Measurements from ENCODE around the gene TSPO2.

TSPO2 gene

DNA sequence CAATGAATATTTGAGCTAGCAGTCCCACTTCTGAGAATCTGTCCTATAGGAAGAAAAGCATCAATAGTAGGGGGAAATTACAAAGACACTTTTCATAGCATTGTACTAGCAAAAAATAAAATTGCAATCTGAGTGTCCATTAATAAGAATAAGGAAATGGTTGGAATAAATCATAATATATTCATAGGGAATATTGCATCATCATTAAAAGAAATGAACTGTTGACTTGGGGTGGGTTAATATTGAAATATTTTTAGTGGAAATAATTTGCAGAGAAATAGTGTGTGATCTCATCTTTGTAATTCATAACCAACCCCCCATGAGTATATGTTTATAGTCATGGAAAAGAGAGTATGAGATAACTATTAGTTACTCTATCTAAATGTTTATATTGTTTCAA lies 42.9 kb downstream of the TSPO2 start:
- Histone ChIP-seq H3K27me3 (ENCODE audit: control insufficient read depth, low read length) (no peaks in the 10 kb centered on the region), H3K4me1 (ENCODE audit: control insufficient read depth, low read length) (peaks cover 8% of the 10 kb centered on the region), H3K9me2 (replicated peaks; ENCODE audit: control insufficient read depth, low read length) (no peaks in the 10 kb centered on the region), H4K20me1 (ENCODE audit: control insufficient read depth, insufficient read depth, low read depth, low read length) (no peaks in the 10 kb centered on the region), H3F3A (ENCODE audit: control insufficient read depth, insufficient read depth) (peaks cover 8% of the 10 kb centered on the region; the same call in 1 of the 2 replicates), H3K27ac (ENCODE audit: low read depth, low read length) (no peak overlapping the region), H3K4me3 (ENCODE audit: low read length) (no peak overlapping the region), H3K4me2 (ENCODE audit: low read length) (no peak overlapping the region), H3K79me2 (ENCODE audit: control insufficient read depth, low read length) (peaks cover 39% of the 10 kb centered on the region), H3K9me3 (ENCODE audit: control insufficient read depth, insufficient read depth, low read length) (no peaks in the 10 kb centered on the region), H3K36me3 (ENCODE audit: control insufficient read depth, low read length) (peaks cover 91% of the 10 kb centered on the region)
- TF ChIP-seq, protein P1, sequence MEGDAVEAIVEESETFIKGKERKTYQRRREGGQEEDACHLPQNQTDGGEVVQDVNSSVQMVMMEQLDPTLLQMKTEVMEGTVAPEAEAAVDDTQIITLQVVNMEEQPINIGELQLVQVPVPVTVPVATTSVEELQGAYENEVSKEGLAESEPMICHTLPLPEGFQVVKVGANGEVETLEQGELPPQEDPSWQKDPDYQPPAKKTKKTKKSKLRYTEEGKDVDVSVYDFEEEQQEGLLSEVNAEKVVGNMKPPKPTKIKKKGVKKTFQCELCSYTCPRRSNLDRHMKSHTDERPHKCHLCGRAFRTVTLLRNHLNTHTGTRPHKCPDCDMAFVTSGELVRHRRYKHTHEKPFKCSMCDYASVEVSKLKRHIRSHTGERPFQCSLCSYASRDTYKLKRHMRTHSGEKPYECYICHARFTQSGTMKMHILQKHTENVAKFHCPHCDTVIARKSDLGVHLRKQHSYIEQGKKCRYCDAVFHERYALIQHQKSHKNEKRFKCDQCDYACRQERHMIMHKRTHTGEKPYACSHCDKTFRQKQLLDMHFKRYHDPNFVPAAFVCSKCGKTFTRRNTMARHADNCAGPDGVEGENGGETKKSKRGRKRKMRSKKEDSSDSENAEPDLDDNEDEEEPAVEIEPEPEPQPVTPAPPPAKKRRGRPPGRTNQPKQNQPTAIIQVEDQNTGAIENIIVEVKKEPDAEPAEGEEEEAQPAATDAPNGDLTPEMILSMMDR (IDR thresholded peaks at IDR 0.05; ENCODE audit: low read depth, low read length, poor library complexity, severe bottlenecking): no peak
- no peak for TF ChIP-seq EZH2phosphoT487 (IDR thresholded peaks at IDR 0.05; ENCODE audit: borderline replicate concordance, low read length)

DNA sequence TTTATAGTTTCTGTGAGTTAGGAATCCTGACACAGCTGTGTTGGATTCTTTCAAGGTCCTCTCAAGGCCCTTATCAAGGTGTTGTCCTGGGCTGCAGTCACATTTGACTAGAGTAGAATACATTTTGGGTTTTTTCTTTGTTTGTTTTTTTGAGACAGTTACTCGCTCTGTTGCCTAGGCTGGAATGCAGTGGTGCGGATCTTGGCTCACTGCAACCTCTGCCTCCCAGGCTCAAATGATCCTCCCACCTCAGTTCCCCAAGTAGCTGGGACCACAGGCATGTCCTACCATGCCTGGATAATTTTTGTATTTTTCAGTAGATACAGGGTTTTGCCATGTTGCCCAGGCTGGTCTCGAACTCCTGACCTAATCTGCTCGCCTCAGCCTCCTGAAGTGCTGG lies 46.2 kb downstream of the TSPO2 start:
- no peaks in the 10 kb centered on the region for H3K4me1 ChIP-seq (ENCODE audit: control insufficient read depth, low read length)
- TF ChIP-seq, protein P1 (IDR thresholded peaks at IDR 0.05; ENCODE audit: low read depth, low read length, poor library complexity, severe bottlenecking): no peak
- no peak for TF ChIP-seq EZH2phosphoT487 (IDR thresholded peaks at IDR 0.05; ENCODE audit: borderline replicate concordance, low read length)

DNA sequence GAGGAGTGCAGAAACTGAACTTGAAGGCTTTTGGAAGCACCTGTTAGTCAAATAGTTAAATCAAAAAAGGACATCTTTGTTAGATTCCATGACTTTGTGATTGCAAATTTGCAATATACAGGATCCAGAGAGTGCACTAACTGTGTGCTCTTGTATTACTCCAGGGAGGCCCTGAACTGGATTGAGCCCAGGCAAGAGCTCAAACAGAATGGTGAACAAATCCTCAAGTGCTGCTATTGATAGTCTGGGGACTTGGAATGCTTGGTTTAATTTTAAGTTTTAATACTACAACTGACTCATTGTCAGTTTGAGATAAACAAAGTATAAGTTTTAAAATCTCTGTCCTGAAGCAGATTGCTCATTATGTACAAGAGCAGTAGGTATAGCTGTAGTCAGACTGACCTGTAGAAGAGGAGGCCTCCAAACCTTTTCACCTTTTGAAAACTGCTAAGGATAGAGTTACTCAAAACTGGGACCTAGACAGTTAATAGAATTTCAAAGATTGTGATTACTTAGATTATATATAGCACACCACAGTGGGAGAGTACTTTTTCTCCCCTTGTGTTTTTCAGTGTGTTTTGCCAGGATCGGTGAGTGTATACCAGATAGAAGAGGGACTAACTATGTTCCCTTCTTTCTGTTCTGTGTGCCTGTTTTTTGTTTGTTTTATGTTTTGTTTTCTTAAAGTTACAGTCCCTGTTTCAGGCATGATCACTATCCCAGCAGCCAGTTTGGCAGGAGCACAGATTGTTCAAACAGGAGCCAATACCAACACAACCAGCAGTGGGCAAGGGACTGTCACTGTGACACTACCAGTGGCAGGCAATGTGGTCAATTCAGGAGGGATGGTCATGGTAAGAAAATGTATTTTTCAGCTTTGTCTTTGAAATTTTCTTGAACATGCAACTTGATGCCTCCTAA lies 48.8 kb downstream of the TSPO2 start:
- no peaks in the 10 kb centered on the region for H3K79me2 ChIP-seq (ENCODE audit: control insufficient read depth, low read length)
- H3K4me3 ChIP-seq (ENCODE audit: low read length): no peak overlapping the region
- no peak overlapping the region for H3K4me2 ChIP-seq (ENCODE audit: low read length)
- H4K20me1 ChIP-seq (ENCODE audit: control insufficient read depth, insufficient read depth, low read depth, low read length): no peaks in the 10 kb centered on the region
- H3K36me3 ChIP-seq (ENCODE audit: control insufficient read depth, low read length): peaks cover 91% of the 10 kb centered on the region
- no peak overlapping the region for H3K27ac ChIP-seq (ENCODE audit: low read depth, low read length)
- no peaks in the 10 kb centered on the region for H3K27me3 ChIP-seq (ENCODE audit: control insufficient read depth, low read length)
- no peaks in the 10 kb centered on the region for H3K4me1 ChIP-seq (ENCODE audit: control insufficient read depth, low read length)
- no peak for TF ChIP-seq EZH2phosphoT487 (IDR thresholded peaks at IDR 0.05; ENCODE audit: borderline replicate concordance, low read length)
- TF ChIP-seq, protein P1 (IDR thresholded peaks at IDR 0.05; ENCODE audit: low read depth, low read length, poor library complexity, severe bottlenecking): no peak
- no peaks in the 10 kb centered on the region for H3K9me2 ChIP-seq (replicated peaks; ENCODE audit: control insufficient read depth, low read length)
- peaks cover 14% of the 10 kb centered on the region for H3F3A ChIP-seq (ENCODE audit: control insufficient read depth, insufficient read depth)
- no peaks in the 10 kb centered on the region for H3K9me3 ChIP-seq (ENCODE audit: control insufficient read depth, insufficient read depth, low read length)

More for the DNA sequence above, 46.2 kb downstream of the TSPO2 start:
- Histone ChIP-seq H4K20me1 (ENCODE audit: control insufficient read depth, insufficient read depth, low read depth, low read length) (no peaks in the 10 kb centered on the region), H3F3A (ENCODE audit: control insufficient read depth, insufficient read depth) (peaks cover 18% of the 10 kb centered on the region), H3K4me3 (ENCODE audit: low read length) (no peak overlapping the region), H3K4me2 (ENCODE audit: low read length) (no peak overlapping the region), H3K27ac (ENCODE audit: low read depth, low read length) (no peak overlapping the region), H3K36me3 (ENCODE audit: control insufficient read depth, low read length) (peaks cover 91% of the 10 kb centered on the region), H3K9me3 (ENCODE audit: control insufficient read depth, insufficient read depth, low read length) (no peaks in the 10 kb centered on the region), H3K79me2 (ENCODE audit: control insufficient read depth, low read length) (peaks cover 9% of the 10 kb centered on the region), H3K27me3 (ENCODE audit: control insufficient read depth, low read length) (no peaks in the 10 kb centered on the region), H3K9me2 (replicated peaks; ENCODE audit: control insufficient read depth, low read length) (no peaks in the 10 kb centered on the region)

Measured in DOHH2 (cell line).